ENCODE measurements around the gene SH2D6. TPM values are rescaled to one million over a fixed set of nuclear protein-coding genes. Genes with fewer than 3 reads are reported as not detected.

The SH2D6 gene
- total and polyA plus RNA-seq, 9 of the 15 experiments (the other 6 are each of a cell fraction or from before 2014, with no cell fraction given) = 0.07 to 0.76 (median 0.33) TPM; not detected in 2

- TF ChIP-seq, protein P1, sequence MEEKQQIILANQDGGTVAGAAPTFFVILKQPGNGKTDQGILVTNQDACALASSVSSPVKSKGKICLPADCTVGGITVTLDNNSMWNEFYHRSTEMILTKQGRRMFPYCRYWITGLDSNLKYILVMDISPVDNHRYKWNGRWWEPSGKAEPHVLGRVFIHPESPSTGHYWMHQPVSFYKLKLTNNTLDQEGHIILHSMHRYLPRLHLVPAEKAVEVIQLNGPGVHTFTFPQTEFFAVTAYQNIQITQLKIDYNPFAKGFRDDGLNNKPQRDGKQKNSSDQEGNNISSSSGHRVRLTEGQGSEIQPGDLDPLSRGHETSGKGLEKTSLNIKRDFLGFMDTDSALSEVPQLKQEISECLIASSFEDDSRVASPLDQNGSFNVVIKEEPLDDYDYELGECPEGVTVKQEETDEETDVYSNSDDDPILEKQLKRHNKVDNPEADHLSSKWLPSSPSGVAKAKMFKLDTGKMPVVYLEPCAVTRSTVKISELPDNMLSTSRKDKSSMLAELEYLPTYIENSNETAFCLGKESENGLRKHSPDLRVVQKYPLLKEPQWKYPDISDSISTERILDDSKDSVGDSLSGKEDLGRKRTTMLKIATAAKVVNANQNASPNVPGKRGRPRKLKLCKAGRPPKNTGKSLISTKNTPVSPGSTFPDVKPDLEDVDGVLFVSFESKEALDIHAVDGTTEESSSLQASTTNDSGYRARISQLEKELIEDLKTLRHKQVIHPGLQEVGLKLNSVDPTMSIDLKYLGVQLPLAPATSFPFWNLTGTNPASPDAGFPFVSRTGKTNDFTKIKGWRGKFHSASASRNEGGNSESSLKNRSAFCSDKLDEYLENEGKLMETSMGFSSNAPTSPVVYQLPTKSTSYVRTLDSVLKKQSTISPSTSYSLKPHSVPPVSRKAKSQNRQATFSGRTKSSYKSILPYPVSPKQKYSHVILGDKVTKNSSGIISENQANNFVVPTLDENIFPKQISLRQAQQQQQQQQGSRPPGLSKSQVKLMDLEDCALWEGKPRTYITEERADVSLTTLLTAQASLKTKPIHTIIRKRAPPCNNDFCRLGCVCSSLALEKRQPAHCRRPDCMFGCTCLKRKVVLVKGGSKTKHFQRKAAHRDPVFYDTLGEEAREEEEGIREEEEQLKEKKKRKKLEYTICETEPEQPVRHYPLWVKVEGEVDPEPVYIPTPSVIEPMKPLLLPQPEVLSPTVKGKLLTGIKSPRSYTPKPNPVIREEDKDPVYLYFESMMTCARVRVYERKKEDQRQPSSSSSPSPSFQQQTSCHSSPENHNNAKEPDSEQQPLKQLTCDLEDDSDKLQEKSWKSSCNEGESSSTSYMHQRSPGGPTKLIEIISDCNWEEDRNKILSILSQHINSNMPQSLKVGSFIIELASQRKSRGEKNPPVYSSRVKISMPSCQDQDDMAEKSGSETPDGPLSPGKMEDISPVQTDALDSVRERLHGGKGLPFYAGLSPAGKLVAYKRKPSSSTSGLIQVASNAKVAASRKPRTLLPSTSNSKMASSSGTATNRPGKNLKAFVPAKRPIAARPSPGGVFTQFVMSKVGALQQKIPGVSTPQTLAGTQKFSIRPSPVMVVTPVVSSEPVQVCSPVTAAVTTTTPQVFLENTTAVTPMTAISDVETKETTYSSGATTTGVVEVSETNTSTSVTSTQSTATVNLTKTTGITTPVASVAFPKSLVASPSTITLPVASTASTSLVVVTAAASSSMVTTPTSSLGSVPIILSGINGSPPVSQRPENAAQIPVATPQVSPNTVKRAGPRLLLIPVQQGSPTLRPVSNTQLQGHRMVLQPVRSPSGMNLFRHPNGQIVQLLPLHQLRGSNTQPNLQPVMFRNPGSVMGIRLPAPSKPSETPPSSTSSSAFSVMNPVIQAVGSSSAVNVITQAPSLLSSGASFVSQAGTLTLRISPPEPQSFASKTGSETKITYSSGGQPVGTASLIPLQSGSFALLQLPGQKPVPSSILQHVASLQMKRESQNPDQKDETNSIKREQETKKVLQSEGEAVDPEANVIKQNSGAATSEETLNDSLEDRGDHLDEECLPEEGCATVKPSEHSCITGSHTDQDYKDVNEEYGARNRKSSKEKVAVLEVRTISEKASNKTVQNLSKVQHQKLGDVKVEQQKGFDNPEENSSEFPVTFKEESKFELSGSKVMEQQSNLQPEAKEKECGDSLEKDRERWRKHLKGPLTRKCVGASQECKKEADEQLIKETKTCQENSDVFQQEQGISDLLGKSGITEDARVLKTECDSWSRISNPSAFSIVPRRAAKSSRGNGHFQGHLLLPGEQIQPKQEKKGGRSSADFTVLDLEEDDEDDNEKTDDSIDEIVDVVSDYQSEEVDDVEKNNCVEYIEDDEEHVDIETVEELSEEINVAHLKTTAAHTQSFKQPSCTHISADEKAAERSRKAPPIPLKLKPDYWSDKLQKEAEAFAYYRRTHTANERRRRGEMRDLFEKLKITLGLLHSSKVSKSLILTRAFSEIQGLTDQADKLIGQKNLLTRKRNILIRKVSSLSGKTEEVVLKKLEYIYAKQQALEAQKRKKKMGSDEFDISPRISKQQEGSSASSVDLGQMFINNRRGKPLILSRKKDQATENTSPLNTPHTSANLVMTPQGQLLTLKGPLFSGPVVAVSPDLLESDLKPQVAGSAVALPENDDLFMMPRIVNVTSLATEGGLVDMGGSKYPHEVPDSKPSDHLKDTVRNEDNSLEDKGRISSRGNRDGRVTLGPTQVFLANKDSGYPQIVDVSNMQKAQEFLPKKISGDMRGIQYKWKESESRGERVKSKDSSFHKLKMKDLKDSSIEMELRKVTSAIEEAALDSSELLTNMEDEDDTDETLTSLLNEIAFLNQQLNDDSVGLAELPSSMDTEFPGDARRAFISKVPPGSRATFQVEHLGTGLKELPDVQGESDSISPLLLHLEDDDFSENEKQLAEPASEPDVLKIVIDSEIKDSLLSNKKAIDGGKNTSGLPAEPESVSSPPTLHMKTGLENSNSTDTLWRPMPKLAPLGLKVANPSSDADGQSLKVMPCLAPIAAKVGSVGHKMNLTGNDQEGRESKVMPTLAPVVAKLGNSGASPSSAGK (IDR thresholded peaks at IDR 0.05) = peak; percentile 42; the same call in 1 of the 2 replicates
- TF ChIP-seq MTA2 (IDR thresholded peaks at IDR 0.05; ENCODE audit: low read depth) = no peak
- no peak for TF ChIP-seq TSC22D4 (tag; IDR thresholded peaks at IDR 0.05)
- TF ChIP-seq ZNF764 (CRISPR knock-in tag; IDR thresholded peaks at IDR 0.05; ENCODE audit: low read depth) = no peak
- TF ChIP-seq LEF1 (IDR thresholded peaks at IDR 0.05) = 0 out of 2 replicates have a peak, but pooled peaks have one; percentile 36
- no peak for TF ChIP-seq GTF2F1 (IDR thresholded peaks at IDR 0.05; ENCODE audit: low read depth, low read length)
- TF ChIP-seq TCFL5 (CRISPR knock-in tag; conservative IDR thresholded peaks at IDR 0.05) = no peak
- TF ChIP-seq DNMT1 (IDR thresholded peaks at IDR 0.05) = no peak
- TF ChIP-seq SREBF1 (IDR thresholded peaks at IDR 0.05; ENCODE audit: borderline replicate concordance, low read depth, low read length) = no peak
- TF ChIP-seq MLLT1 (IDR thresholded peaks at IDR 0.05) = no peak
Observed at GRCh38 chr2:85468704-85469349, 50.3 kb downstream of the SH2D6 start (continued).

Measured in K562 (cell line).